ENCODE measurements around the gene SDK2. TPM values are rescaled to one million over a fixed set of nuclear protein-coding genes. Genes with fewer than 3 reads are reported as not detected.

The SDK2 gene
- polyA plus RNA-seq, 3 donors: 0.01 TPM; not detected in 2

GRCh38 chr17:73625006-73625405 lies 19.2 kb downstream of the SDK2 start:
- no peak overlapping the region for H3K9ac ChIP-seq (ENCODE audit: insufficient read depth, low read length, poor library complexity, severe bottlenecking)
- no peaks in the 10 kb centered on the region for H3K27me3 ChIP-seq (ENCODE audit: control insufficient read depth in 2 of 2, insufficient read depth in 2 of 2, low read length in 2 of 2)
- H2AFZ ChIP-seq (ENCODE audit: insufficient read depth, low read depth, low read length, poor library complexity, severe bottlenecking): no peak overlapping the region
- no peak for TF ChIP-seq CTCF (IDR thresholded peaks at IDR 0.05)
- no peaks in the 10 kb centered on the region for H3K4me1 Mint-ChIP-seq
- no peak overlapping the region for H3K27ac Mint-ChIP-seq
- no peaks in the 10 kb centered on the region for H3K79me2 ChIP-seq (ENCODE audit: insufficient read depth, low read length)
- no peaks in the 10 kb centered on the region for H3K36me3 Mint-ChIP-seq
- no peak overlapping the region for H3K27ac ChIP-seq (ENCODE audit: low read depth in 1 of 2, low read length in 2 of 2)
- peaks cover 0 to 6% (median 0%) of the 10 kb centered on the region in 3 donors for H3K27me3 Mint-ChIP-seq (ENCODE audit: low read depth in 3 of 3)
- no peaks in the 10 kb centered on the region for H3K36me3 ChIP-seq (replicated peaks in 1 of 2; ENCODE audit: control insufficient read depth in 1 of 2, insufficient read depth in 2 of 2, low read length in 2 of 2)
- H3K4me3 Mint-ChIP-seq: no peak overlapping the region
- H4K20me1 ChIP-seq (ENCODE audit: insufficient read depth, low read length): no peaks in the 10 kb centered on the region
- intact Hi-C loops (cut with micrococcal nuclease): no loop called here
- peaks cover 0 to 2% (median 0%) of the 10 kb centered on the region in 7 donors for H3K9me3 Mint-ChIP-seq
- H3K4me2 ChIP-seq (replicated peaks; ENCODE audit: extremely low read depth, low read length, poor library complexity, severe bottlenecking): no peak overlapping the region
- WGBS (ENCODE audit: insufficient coverage): 92% methylated on average over 5 of the region's 7 CpGs
- DNase-seq: no peak
- no peaks in the 10 kb centered on the region for H3K4me1 ChIP-seq (ENCODE audit: control insufficient read depth in 1 of 2, insufficient read depth in 2 of 2, low read length in 2 of 2)
- H3K4me3 ChIP-seq (replicated peaks in 1 of 3; ENCODE audit: low read depth in 2 of 3, low read length in 3 of 3): no peak overlapping the region
- no peaks in the 10 kb centered on the region for H3K9me3 ChIP-seq (replicated peaks in 1 of 2; ENCODE audit: control insufficient read depth in 1 of 2, insufficient read depth in 1 of 2, low read length in 2 of 2)

- no peak for TF ChIP-seq CTCF (IDR thresholded peaks at IDR 0.05)
- H4K20me1 ChIP-seq (ENCODE audit: insufficient read depth, low read length): no peaks in the 10 kb centered on the region
- intact Hi-C loops (cut with micrococcal nuclease): no loop called here
- Mint-ChIP-seq H3K4me1 (no peaks in the 10 kb centered on the region), H3K27ac (peak overlapping the region in 1 of 7 donors; percentile 9), H3K4me3 (no peak overlapping the region), H3K9me3 (peaks cover 0 to 2% (median 0%) of the 10 kb centered on the region in 7 donors), H3K36me3 (no peaks in the 10 kb centered on the region), H3K27me3 (ENCODE audit: low read depth in 3 of 3) (peaks cover 0 to 6% (median 0%) of the 10 kb centered on the region in 3 donors)
- H2AFZ ChIP-seq (ENCODE audit: insufficient read depth, low read depth, low read length, poor library complexity, severe bottlenecking): no peak overlapping the region
- H3K4me2 ChIP-seq (replicated peaks; ENCODE audit: extremely low read depth, low read length, poor library complexity, severe bottlenecking): no peak overlapping the region
- H3K9me3 ChIP-seq (replicated peaks in 1 of 2; ENCODE audit: control insufficient read depth in 1 of 2, insufficient read depth in 1 of 2, low read length in 2 of 2): no peaks in the 10 kb centered on the region
- H3K4me3 ChIP-seq (replicated peaks in 1 of 3; ENCODE audit: low read depth in 2 of 3, low read length in 3 of 3): no peak overlapping the region
- no peak overlapping the region for H3K9ac ChIP-seq (ENCODE audit: insufficient read depth, low read length, poor library complexity, severe bottlenecking)
- H3K36me3 ChIP-seq (replicated peaks in 1 of 2; ENCODE audit: control insufficient read depth in 1 of 2, insufficient read depth in 2 of 2, low read length in 2 of 2): no peaks in the 10 kb centered on the region
- no peak overlapping the region for H3K27ac ChIP-seq (ENCODE audit: low read depth in 1 of 2, low read length in 2 of 2)
- no peaks in the 10 kb centered on the region for H3K4me1 ChIP-seq (ENCODE audit: control insufficient read depth in 1 of 2, insufficient read depth in 2 of 2, low read length in 2 of 2)
- WGBS (ENCODE audit: insufficient coverage): 97% methylated on average over 5 of the region's 7 CpGs
- no peaks in the 10 kb centered on the region for H3K27me3 ChIP-seq (ENCODE audit: control insufficient read depth in 2 of 2, insufficient read depth in 2 of 2, low read length in 2 of 2)
- DNase-seq: no peak
- no peaks in the 10 kb centered on the region for H3K79me2 ChIP-seq (ENCODE audit: insufficient read depth, low read length)
Measured at GRCh38 chr17:73624496-73624988, 19.7 kb downstream of the SDK2 start.
